Left renal cortex interstitium (tissue), 4 donors: ENCODE data around the gene SIGLEC7. TPM values are rescaled to one million over a fixed set of nuclear protein-coding genes. Genes with fewer than 3 reads are reported as not detected.
"Not testable (repeated sequence)": the region's sequence is repeated elsewhere in the genome, so short reads cannot be mapped to it uniquely, and the experiment has no call there.

Experiments used
- DNase-seq, 4 donors: peaks; one replicate each; pipeline ENCODE4 v3.0.0-alpha.2; 2013; ENCODE audit warnings: low read depth in 4 of 4, low spot score in 2 of 4, missing footprints in 1 of 4
- polyA plus RNA-seq, 4 donors: library from polyadenylated mRNA; unstranded; fragments of 120-200 nt; gene quantifications; one replicate each; pipeline ENCODE4 v1.2.1, GENCODE V29; 2013; ENCODE audit not compliant: insufficient read length in 4 of 4

SIGLEC7 gene
- polyA plus RNA-seq, 4 donors: 0.52 to 1.1 (median 0.70) TPM

DNA sequence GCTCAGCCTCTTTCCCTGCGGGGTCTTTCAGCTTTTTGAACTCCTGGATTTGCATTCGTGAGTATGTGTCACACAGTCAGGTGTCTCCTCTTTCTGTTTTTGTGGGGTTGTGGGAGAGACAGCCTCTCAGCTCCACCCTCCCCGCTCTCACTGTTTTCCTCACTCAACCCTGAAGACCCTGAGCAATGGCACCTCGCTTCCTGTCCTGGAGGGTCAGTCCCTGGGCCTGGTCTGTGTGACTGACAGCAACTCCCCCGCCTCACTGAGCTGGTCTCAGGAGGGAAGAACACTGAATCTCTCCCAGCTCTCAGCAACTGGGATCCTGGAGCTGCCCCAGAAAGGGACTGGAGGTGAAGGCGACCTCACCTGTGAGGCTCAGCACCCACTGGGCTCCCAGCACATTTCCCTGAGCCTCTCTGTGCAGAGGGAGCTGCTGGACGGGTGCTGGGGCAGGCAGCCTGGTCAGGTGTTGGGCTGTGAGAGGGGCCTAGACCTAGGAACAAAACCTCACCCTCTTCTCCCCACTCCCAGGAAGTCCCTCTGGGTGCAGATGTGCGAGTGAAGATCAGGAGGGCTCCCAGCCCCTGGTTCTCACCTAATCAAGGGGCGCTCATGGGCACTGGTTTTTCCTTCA, 4.2 kb upstream of the SIGLEC7 start:
- no peak for DNase-seq

GRCh38 chr19:51138549-51138979, 3.5 kb upstream of the SIGLEC7 start:
- DNase-seq: no peak

GRCh38 chr19:51139299-51140014, 2.6 kb upstream of the SIGLEC7 start:
- no peak for DNase-seq

GRCh38 chr19:51140441-51140840, 1.7 kb upstream of the SIGLEC7 start:
- DNase-seq: no peak

DNA sequence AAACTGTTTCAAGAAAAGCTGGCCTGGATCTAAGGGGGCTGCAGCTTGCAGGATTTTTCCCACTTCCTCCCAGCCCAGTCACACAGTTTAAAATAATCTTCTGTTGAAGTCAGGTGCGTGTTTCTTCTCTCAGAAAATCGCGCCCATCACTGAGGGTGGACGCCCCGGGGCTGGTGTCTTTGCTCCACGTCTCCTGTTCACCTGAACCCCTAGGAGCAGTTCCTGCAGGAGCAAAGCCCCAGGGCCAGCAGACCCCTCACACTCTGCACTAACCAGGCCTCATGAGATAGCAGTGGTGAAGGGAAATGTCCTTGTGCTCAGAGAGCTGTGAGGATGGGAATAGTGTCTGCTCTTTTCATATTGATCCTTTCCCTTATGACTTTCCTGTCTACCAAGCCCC, 920 bp upstream of the SIGLEC7 start:
- DNase-seq: no peak

DNA sequence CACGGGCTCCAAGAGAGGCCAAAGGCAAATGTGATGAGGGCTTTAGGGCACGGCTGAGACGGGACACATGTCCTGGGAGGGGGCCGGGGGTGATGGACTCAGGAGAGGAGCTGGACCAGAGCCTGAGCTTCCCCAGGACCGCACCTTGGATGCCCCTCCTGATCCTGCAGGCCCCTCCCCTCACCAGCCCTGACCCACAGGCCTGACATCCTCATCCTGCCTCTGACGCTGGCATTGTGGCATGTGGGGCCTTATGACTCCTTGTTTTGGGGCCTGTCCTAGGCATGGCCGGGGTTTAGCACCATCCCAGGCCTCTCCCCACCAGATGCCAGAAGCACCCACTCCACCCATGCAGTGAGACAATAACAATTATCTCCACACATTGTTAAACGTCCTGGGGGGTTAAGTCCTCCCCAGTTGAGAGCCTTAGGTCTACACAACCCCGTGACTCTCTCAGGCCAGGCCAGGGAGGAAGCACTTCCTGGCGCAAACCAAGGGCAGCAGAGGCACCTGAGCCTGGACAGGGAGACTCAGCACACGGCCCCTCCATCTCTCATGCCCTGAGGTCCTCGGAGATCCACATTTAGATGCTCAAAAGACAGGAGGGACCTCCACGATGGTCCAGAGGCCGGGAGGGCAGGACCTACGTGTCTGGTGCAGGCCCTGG, 841 bp downstream of the SIGLEC7 start:
- not testable (repeated sequence) for DNase-seq

- DNase-seq: no peak
These were observed 1.4 kb downstream of the SIGLEC7 start for GRCh38 chr19:51143486-51143885.

- DNase-seq: no peak
These were observed 2.5 kb downstream of the SIGLEC7 start for GRCh38 chr19:51144482-51145045.

GRCh38 chr19:51145916-51146493, 3.9 kb downstream of the SIGLEC7 start:
- DNase-seq: no peak

- DNase-seq: no peak
These were observed 4.7 kb downstream of the SIGLEC7 start for GRCh38 chr19:51146751-51147150.

GRCh38 chr19:51147663-51148062, 5.6 kb downstream of the SIGLEC7 start:
- DNase-seq: no peak

GRCh38 chr19:51148580-51148979, 6.5 kb downstream of the SIGLEC7 start:
- DNase-seq: no peak

DNA sequence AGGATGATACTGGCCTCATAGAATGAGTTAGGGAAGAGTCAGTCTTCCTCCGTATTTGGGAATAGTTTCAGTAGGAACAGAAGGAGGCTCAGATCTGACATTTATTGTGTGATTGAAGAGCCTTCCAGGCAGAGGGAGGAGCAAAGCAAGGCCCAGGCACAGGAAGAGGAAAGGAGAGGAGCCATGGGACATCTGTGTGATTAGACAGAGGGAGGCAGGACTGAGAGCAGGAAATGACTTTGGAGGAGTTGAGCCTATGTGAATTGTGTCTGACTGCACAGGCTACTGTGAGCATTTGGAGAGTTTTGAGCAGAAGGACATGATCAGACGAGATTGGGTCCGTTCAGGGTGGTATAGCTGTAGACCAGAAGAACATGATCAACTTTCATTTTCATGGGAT, 8.5 kb downstream of the SIGLEC7 start:
- DNase-seq: no peak

DNA sequence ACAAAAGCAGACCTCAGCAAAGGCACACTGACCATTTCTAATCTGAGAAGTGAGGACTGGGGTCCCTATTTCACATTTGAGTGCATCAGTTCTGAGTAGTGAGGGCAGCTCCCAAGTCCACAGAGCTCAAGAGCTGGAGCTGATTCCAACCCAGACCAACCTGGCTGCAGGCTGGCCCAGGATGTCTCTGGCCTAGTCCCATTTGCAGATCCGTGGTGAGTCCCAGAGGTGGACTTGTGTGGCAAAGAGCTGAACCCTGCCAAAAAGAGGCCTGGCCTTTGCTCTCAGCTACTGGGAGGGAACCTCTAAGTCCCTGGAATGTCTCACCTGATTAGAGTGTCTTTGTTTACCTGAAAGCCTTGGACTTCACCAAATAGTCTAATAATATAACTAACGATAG, 14.6 kb downstream of the SIGLEC7 start:
- no peak for DNase-seq

DNA sequence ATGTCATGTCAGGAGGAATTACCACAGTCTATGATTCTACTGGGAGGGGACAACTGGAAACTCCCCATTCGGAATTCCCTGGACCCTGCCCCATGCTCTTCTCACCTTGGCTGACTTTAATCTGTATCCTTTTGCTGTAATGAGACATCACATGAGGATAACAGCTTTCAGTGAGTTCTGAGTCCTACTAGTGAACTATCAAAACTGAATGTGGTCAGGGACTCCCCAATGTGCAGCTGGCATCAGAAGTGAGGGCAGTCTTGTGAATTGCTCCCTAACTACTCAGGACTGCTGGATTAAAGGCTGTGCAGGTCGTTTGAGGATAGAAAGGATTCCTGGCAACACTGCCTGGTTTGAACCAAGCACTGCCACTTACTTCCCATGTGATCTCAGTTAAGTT, 15.2 kb downstream of the SIGLEC7 start:
- no peak for DNase-seq

GRCh38 chr19:51158474-51159129, 16.5 kb downstream of the SIGLEC7 start:
- DNase-seq: no peak

GRCh38 chr19:51159656-51160055, 17.6 kb downstream of the SIGLEC7 start:
- no peak for DNase-seq

DNA sequence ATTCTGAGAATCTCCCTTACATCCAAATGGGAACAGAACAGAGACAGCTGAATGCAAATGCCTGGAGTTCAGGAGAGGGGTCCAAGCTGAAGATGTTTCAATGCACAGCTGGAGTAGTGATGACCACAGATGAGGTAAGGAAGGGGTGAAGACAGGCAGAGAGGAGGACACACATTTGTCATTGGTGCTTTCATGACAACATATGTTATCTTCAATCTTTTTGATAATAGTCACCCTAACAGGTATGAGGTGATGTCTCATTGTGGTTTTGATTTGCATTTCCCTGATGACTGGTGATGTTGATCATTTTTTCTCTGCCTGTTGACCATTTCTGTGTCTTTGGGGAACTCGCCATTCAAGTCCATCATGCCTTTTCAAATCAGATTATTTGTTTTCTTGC, 19.2 kb downstream of the SIGLEC7 start:
- DNase-seq: no peak

GRCh38 chr19:51161867-51162496, 19.9 kb downstream of the SIGLEC7 start:
- DNase-seq: no peak

DNA sequence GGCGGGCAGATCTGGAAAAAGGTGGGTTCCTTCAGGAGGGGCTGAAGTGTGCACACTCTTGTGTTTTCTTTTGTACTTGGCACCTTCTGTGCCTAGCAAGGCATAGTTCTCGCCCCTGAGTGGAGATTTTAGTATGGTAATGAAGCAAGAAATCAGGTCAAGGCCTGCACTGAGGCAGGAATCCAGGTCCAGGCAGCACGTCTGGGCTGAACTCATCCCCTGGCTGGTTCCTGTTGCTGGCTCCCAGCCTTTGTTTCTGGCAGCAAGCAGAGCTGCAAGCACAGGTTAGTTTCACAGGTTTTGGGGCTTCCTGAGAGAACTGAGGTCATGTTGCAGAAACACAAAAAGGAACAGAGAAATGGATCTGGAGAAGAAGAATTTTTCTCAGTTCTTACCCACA, 21.2 kb downstream of the SIGLEC7 start:
- no peak for DNase-seq
